22Rv1 (cell line): Measurements from ENCODE around the gene TSPAN4.

Experiments
- H3K27ac ChIP-seq: fragments of 450-650 bp; 2 replicates; pipeline ENCODE4 v1.5.1; 2017
- CTCF ChIP-seq: fragments of 450-650 bp; IDR thresholded peaks from 2 replicates; pipeline ENCODE4 v1.5.1; 2017; ENCODE audit warnings: mild to moderate bottlenecking
- ZFX ChIP-seq: fragments of 450-650 bp; IDR thresholded peaks from 2 replicates; pipeline ENCODE4 v1.6.1; 2017; ENCODE audit warnings: antibody characterized with exemption, borderline replicate concordance

TSPAN4 gene

DNA sequence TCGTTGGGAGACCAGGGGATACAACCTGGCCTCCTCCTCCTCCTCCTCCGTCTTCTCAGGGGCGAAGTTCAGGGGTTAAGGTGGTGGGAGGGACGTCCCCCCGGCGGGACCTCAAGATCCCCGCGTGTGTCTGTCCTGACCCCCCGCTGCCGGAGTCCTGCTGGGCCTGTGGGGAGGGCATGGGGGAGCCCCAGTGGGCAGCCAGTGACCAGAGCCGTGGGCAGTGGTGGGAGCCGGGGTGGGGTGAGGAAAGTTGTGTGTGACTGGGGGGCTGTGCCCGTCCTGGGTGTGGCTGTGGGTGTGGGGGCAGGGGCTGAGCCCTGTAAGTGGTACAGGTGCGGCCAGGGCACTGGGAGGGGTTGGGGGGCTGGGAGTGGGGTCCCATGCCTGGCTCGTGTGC, 10.1 kb downstream of the TSPAN4 start:
- no peak for TF ChIP-seq CTCF
- TF ChIP-seq ZFX = no peak
- H3K27ac ChIP-seq = no peak overlapping the region

GRCh38 chr11:853682-854448, 11.2 kb downstream of the TSPAN4 start:
- no peak for TF ChIP-seq CTCF
- no peak for TF ChIP-seq ZFX
- no peak overlapping the region for H3K27ac ChIP-seq

DNA sequence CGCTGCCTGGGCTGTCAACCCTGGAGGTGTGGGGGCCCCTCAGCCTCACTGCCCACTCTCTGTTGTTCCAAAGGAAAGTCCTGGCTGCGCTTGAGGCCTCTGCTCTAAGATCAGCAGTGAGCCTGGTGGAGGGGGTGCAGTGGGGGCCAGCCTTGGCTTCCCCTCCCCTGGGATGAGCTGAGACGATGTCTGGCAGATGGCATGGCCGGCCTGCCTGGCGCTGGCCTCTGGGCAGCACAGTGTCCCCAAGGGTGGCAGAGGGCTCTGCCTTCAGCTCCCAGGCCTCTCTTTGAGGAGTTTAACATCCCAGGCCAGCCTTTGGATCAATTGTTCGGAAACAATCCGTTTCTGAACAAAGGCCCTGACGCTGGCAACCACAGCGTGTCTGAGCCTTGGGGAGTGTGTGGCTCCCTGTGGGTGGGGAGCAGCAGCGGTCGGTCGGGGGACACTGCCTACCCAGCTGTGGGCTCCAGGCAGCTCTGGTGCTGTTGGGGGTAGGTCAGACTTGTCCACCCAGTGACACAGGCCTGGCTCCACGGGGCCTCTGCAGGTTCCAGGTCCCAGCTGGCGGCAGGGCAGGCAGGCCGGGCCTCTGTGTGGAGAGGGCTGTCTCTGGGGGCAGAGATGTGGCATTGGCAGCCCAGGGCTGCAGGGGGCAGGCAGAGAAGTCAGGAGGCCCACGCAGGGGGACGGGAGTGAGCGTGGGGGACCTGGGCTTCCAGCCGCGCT, 12.1 kb downstream of the TSPAN4 start:
- H3K27ac ChIP-seq = no peak overlapping the region
- TF ChIP-seq CTCF = no peak
- no peak for TF ChIP-seq ZFX

DNA sequence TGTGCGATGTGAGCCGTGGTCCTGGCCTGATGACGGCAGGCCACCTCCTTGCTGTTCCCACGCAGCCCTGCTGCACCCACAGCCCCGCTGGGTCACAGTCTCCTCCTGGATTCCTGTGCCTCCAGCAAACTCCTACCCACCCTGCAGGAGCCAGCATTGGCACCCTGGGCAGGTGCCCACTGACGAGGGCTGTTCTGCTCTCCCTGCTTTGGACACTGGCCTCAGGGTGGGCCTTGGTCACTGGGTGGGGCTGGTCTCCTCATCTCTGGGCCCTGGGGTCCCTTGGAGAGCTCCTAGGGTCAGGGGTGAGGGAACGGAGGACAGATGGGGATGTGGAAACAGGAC, 12.7 kb downstream of the TSPAN4 start:
- TF ChIP-seq CTCF (no peak), ZFX (no peak)
- H3K27ac ChIP-seq = no peak overlapping the region

DNA sequence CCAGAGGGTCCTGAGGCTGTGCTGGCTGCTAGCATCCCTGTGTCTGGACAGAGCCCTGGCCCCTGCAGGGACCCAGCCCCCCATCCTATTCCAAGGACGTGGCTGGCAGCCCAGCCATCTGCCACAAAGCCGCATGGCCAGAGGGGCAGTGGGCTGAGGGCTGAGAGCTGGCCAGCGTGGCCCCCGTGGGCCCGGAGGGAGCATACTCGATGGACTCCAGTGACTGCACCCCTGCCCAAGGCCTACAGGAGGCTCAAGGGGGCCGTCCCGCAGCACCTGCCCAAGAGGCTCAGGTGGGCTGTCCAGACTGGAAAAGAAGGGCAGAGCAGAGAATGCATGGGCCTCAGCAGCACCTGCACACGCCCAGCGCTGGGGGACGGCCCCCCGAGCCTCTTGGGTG, 13.1 kb downstream of the TSPAN4 start:
- no peak overlapping the region for H3K27ac ChIP-seq
- TF ChIP-seq ZFX (no peak), CTCF (no peak)

GRCh38 chr11:856397-856796, 13.7 kb downstream of the TSPAN4 start:
- TF ChIP-seq ZFX (no peak), CTCF (no peak)
- H3K27ac ChIP-seq = peak overlapping the region; percentile 25; the same call in 1 of the 2 replicates

GRCh38 chr11:858053-858761, 15.6 kb downstream of the TSPAN4 start:
- no peak for TF ChIP-seq CTCF
- TF ChIP-seq ZFX = no peak
- H3K27ac ChIP-seq = 0 out of 2 replicates have a peak overlapping the region, but pooled peaks have one; percentile 25
